Prostate gland (tissue), 2 donors: Measurements from ENCODE around the gene ARID5A. TPM values are rescaled to one million over a fixed set of nuclear protein-coding genes. Genes with fewer than 3 reads are reported as not detected.

Experiments used
- DNase-seq: peaks from one replicate; pipeline ENCODE4 v3.0.0-alpha.2; 2019; ENCODE audit warnings: low spot score
- H3K27ac ChIP-seq, 2 donors: fragments of 200-600 bp; sonication (generic); 2 replicates each; pipeline ENCODE4 v1.5.1; 2017 to 2019
- H3K27me3 ChIP-seq: fragments of 200-600 bp; sonication (generic); replicated peaks from 2 replicates; pipeline ENCODE4 v1.5.1; 2019; ENCODE audit not compliant: insufficient read depth
- H3K36me3 ChIP-seq, 2 donors: fragments of 200-600 bp; sonication (generic); 1 replicate in 1 of 2; 2 replicates in 1 of 2; pipeline versions ENCODE4 v1.5.1 to v1.8.1; 2017 to 2019
- H3K4me1 ChIP-seq: fragments of 200-600 bp; sonication (generic); replicated peaks from 2 replicates; pipeline ENCODE4 v1.5.1; 2019
- H3K4me3 ChIP-seq, 2 donors: fragments of 200-600 bp; sonication (generic); 2 replicates each; pipeline ENCODE4 v1.5.1; 2017 to 2019
- H3K9me3 ChIP-seq: fragments of 200-600 bp; sonication (generic); 2 replicates; pipeline ENCODE4 v1.5.1; 2017
- CTCF ChIP-seq, 4 experiments: fragments of 200-600 bp in 2 of 4; fragments of 450-650 bp in 2 of 4; sonication (generic) in 2 of 4; IDR thresholded peaks; 1 replicate in 3 of 4; 2 replicates in 1 of 4; pipeline ENCODE4 v1.5.1; 2016 to 2019; ENCODE audit warnings: antibody characterized with exemption in 4 of 4, mild to moderate bottlenecking in 2 of 4, moderate library complexity in 2 of 4
- POLR2A ChIP-seq: fragments of 450-650 bp; IDR thresholded peaks from one replicate; pipeline ENCODE4 v1.6.1; 2016; ENCODE audit warnings: antibody characterized with exemption, mild to moderate bottlenecking
- POLR2AphosphoS5 ChIP-seq: sonication (generic); formaldehyde crosslinking; IDR thresholded peaks from one replicate; pipeline ENCODE4 v1.6.1; 2017; ENCODE audit warnings: antibody characterized with exemption
- WGBS: methylation state at CpG from one replicate; pipeline ENCODE4 v1.1.5; 2018; 5-methylcytosine and 5-hydroxymethylcytosine counted together
- intact Hi-C: fragments of 100-400 bp; cut with DNase I; formaldehyde crosslinking; loops from one replicate; pipeline ENCODE4 v1.14.2; 2022
- total RNA-seq, 2 donors: library from RNA; depleted of rRNA; stranded (reverse); fragments of >200 nt; gene quantifications; one replicate each; pipeline ENCODE4 v1.1.0, GENCODE V29; 2016

The ARID5A gene
- total RNA-seq, 2 donors from 2014 or later = 23.0 to 54.6 TPM

- Histone ChIP-seq H3K36me3 (no peaks in the 10 kb centered on the region), H3K27me3 (no peaks in the 10 kb centered on the region), H3K4me3 (no peak overlapping the region), H3K27ac (no peak overlapping the region), H3K4me1 (no peaks in the 10 kb centered on the region), H3K9me3 (no peaks in the 10 kb centered on the region)
- DNase-seq = no peak
- intact Hi-C loops = no loop called here
- 93% methylated on average over 1 of the region's 1 CpG for WGBS
- TF ChIP-seq POLR2AphosphoS5 (no peak), CTCF (IDR thresholded peaks at IDR 0.05) (no peak), POLR2A (no peak)
Measured at GRCh38 chr2:96587843-96588242, 51.3 kb downstream of the ARID5A start.

GRCh38 chr2:96591054-96591453, 54.5 kb downstream of the ARID5A start:
- H3K4me3 ChIP-seq = no peak overlapping the region
- peaks cover 0 to 18% of the 10 kb centered on the region in 2 donors for H3K36me3 ChIP-seq
- 81% methylated on average over 2 of the region's 2 CpGs for WGBS
- no peaks in the 10 kb centered on the region for H3K9me3 ChIP-seq
- H3K4me1 ChIP-seq = no peaks in the 10 kb centered on the region
- intact Hi-C loops = no loop called here
- H3K27me3 ChIP-seq = no peaks in the 10 kb centered on the region
- no peak for DNase-seq
- no peak for TF ChIP-seq POLR2AphosphoS5
- no peak for TF ChIP-seq POLR2A
- no peak for TF ChIP-seq CTCF (IDR thresholded peaks at IDR 0.05)
- H3K27ac ChIP-seq = no peak overlapping the region

GRCh38 chr2:96591494-96591893, 54.9 kb downstream of the ARID5A start:
- WGBS = 90% methylated on average over 3 of the region's 3 CpGs
- no peak for DNase-seq
- H3K27ac ChIP-seq = no peak overlapping the region
- no peaks in the 10 kb centered on the region for H3K27me3 ChIP-seq
- no peak for TF ChIP-seq CTCF (IDR thresholded peaks at IDR 0.05)
- TF ChIP-seq POLR2A = no peak
- H3K36me3 ChIP-seq = peaks cover 0 to 18% of the 10 kb centered on the region in 2 donors
- intact Hi-C loops = no loop called here
- no peak overlapping the region for H3K4me3 ChIP-seq
- H3K9me3 ChIP-seq = no peaks in the 10 kb centered on the region
- H3K4me1 ChIP-seq = no peaks in the 10 kb centered on the region

- Histone ChIP-seq H3K36me3 (peaks cover 0 to 18% of the 10 kb centered on the region in 2 donors), H3K27ac (no peak overlapping the region), H3K4me3 (no peak overlapping the region), H3K4me1 (no peaks in the 10 kb centered on the region), H3K9me3 (no peaks in the 10 kb centered on the region), H3K27me3 (no peaks in the 10 kb centered on the region)
- no peak for DNase-seq
- TF ChIP-seq POLR2A (no peak), CTCF (IDR thresholded peaks at IDR 0.05) (no peak), POLR2AphosphoS5 (no peak)
- 93% methylated on average over 3 of the region's 3 CpGs for WGBS
- intact Hi-C loops = no loop called here
Measured at GRCh38 chr2:96594282-96594681, 57.7 kb downstream of the ARID5A start.

- no peaks in the 10 kb centered on the region for H3K9me3 ChIP-seq
- no peak overlapping the region for H3K4me3 ChIP-seq
- no peak for DNase-seq
- H3K36me3 ChIP-seq = peaks cover 0 to 18% of the 10 kb centered on the region in 2 donors
- WGBS = 91% methylated on average over 5 of the region's 5 CpGs
- H3K27me3 ChIP-seq = no peaks in the 10 kb centered on the region
- no peaks in the 10 kb centered on the region for H3K4me1 ChIP-seq
- no peak overlapping the region for H3K27ac ChIP-seq
- TF ChIP-seq POLR2AphosphoS5 (no peak), POLR2A (no peak), CTCF (IDR thresholded peaks at IDR 0.05) (no peak)
- intact Hi-C loops = no loop called here
Measured at GRCh38 chr2:96594691-96595152, 58.2 kb downstream of the ARID5A start.
